Activated gamma-delta T cell treated with Interleukin-2 at 50 U/mL for 16 hours (primary cell): ENCODE measurements around the gene NELFCD.
A peak's percentile ranks its signal among the peaks of the same experiment; 100 is the strongest.
"Not testable (repeated sequence)": the region's sequence is repeated elsewhere in the genome, so short reads cannot be mapped to it uniquely, and the experiment has no call there.

Source experiments
- DNase-seq: peaks from one replicate; pipeline ENCODE4 v3.0.0-alpha.2; 2020

NELFCD gene

GRCh38 chr20:59027741-59028320, 46.8 kb downstream of the NELFCD start:
- DNase-seq: no peak

GRCh38 chr20:59028812-59029211, 47.8 kb downstream of the NELFCD start:
- no peak for DNase-seq

DNA sequence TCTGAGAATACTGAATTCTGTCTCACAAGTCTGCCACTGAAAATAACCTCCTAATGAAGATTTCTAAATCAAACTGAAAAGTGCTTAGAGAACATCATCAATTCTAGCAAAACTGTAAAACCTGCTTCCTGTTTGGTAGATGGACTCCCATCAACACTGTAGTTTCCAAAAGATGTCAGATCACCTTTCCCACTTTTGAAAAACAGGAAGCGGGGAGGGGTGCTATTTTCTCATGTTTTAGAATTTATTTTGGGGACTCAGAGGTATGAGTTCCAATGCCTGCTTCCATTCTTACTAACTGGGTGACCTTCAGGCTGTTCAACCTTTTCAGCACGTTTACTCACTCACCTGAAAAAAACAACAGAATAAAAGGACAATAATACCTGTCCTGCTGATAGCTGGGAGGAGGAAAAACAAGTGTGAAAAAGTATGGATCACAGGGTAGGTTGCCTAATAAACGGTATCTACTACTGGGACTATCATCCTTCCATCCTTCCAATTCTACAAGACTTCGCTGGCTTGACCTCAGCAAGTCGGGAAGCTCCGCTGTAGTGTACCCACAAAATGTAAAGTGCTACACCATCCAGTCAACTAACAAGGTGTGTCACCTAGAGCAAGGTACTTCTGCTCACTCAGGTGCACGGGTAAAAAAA, 50.0 kb downstream of the NELFCD start:
- peak; percentile 16 for DNase-seq

- DNase-seq: no peak
These were observed 50.5 kb downstream of the NELFCD start for GRCh38 chr20:59031564-59032022.

DNA sequence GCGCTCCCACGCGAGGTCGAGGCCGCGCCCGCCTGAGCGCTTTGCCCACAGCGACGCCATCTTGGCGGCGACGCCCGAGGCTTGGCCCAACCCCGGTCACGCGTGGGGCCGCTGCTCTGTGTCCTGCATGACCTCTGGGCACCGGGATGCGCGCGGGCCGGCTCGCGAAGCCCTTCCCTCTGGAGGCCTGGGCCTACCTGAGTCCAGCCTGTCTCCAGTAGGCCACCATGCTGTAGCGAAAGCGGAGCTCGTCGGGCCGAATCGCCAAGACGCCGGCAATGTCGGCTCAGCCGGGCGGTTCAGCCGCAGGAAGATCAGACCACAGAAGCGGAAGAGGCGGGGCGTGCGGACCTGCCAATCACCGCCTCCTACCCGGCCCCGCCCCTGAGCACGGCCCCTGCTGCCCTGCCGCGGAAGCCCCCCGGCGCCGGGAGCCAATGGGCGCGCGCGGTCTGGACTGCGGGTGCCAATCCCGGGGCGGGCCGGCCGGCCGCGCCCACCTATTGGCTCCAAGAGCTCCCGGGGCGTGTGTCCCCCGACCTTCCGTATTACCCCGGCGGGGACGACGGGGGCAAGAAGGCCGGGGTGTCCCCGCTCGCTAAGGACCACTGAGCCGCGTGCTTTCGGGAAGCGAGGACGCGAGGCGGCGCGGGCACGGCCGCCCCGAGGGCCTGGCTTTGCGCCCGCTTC, 51.1 kb downstream of the NELFCD start, which contains the start of gene ATP5F1E:
Gene ATP5F1E (minus strand): TSS at position 313 of the 690 bp plus-strand sequence. CDS start 84 bp downstream, at position 229.
- peak; percentile 96 for DNase-seq

- DNase-seq: no peak
These were observed 51.6 kb downstream of the NELFCD start for GRCh38 chr20:59032713-59033059.

DNA sequence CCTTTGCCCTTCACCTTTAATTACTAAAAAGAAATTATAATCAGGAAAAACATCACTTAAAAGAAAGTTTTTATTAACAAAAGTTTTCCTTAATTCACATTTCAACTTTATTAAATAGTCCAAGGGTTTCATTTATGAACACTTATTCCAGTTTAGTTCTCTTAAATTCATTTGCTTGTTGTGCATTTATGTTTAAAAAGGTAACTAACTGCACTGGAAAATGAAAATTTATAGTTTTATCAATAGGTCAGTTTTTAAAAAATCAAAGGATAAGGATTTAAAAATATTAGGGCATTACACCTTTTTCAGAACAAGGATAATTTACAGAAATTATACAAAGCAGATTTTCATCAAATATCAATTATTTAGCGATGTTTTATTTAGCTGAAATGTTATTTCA, 52.0 kb downstream of the NELFCD start:
- no peak for DNase-seq

- DNase-seq: no peak
These were observed 52.6 kb downstream of the NELFCD start for GRCh38 chr20:59033616-59034165.

DNA sequence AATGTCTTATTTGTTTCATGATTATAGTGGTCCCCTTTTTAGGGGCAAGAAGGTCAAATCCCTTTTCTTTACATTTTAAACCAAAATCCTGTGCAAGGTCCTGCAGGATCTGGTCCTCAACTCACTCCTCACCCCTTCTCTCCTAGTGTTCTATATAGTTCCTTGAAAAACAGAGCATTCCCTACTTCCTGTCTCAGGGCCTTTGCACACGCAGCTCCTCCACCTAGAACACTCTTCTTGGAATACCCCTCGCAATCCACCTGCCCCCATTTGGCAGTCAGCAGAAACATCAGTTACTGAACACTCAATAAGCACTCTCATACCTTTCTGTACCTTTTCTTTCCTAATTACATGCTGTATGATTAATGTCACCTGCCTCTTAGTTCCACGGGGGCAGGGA, 54.3 kb downstream of the NELFCD start:
- DNase-seq: no peak

DNA sequence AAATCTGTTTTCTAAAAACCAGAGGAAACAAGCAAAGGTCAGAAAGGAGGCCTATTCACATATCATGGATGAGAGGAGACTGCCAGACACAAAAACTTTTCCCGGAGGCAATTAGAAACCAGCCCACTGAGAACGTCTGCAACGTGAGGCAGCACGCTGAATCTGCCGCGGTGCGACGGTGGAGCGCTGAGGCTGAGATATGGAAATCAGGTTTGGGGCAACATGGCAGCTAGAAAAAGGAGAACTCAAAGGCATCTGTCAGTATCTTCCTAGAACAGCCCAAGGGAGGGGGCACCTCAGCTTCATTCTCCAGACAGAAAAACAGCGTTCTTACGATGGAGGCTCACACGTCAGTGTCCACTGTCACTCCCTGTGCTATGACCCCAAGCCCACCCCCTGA, 56.3 kb downstream of the NELFCD start:
- DNase-seq: no peak

GRCh38 chr20:59039233-59039632, 58.2 kb downstream of the NELFCD start:
- DNase-seq: no peak

DNA sequence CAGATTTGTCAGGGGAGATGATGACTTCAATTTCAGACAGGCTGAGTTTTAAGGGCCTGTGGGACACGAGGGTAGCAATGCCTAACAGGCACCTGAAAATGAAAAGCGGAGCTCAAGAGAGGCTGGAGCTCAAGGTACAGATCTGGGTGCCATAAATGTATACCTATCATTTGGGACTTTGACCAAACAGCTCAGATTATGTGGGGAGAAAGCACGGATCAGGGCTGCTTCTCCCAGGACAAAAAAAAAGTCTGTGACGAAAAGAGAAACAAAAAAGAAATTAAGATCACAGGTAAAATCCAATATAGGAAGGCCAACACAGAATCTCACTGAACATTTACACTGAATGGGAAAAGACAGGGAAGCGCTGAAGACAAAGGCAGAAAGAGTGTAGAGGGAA, 59.6 kb downstream of the NELFCD start:
- no peak for DNase-seq

DNA sequence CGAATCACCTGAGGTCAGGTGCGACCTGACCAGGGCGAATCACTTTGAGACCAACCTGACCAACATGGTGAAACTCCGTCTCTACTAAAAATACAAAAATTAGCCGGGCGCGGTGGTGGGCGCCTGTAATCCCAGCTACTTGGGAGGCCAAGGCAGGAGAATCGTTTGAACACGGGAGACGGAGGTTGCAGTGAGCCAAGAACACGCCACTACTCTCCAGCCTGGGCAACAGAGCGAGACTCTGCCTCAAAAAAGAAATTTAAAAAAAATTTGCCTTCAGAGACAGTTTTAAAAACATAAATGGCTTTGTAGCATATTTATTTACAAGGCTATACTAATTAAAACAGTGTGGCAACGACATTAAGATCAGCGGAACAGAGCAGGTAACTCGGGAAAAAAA, 60.4 kb downstream of the NELFCD start:
- DNase-seq: not testable (repeated sequence)

- peak; percentile 24 for DNase-seq
These were observed 61.2 kb downstream of the NELFCD start, which contains the start of gene PRELID3B for GRCh38 chr20:59042151-59042795. Gene PRELID3B (minus strand): TSS chr20:59042786. CDS start chr20:59042730, 56 bp downstream.

DNA sequence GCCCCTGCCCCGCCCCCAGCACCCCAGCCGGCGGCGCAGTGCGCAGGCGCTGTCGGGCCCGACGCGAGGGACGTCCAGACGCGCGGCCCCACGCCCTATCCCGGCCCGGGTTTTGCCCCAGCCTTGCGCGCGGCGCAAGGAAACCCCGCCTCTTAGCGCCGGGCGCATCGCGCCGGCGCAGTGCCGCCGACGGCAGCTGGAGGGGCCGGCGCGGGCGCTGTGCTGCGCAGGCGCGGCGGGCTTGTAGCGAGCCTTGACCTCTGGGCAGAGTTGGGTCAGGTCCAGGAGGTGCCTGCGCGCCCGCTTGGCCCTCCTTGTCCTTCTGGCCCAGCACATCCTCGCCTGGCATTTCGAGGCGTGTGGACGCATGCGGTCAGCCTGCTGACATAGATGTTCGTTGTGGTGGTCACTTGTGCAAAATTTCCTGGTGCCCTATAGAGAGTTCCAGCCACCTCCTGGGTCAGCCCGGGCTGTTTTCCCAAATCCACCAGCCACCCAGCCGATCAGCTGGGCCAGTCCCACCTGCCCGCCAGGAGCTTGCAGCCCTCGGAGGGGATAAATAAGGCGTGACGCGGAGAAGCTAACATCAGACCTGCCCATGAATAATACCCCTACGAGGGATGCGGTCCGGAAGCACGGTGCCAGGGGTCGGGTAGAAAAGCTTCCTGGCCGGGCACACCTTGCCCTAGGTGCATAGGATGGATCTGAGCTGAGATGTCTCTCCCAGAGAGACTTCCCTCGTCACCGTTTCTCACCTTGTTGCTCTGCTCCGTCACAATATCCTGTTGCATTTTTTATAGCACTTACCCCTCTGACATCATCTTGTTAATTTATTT, 62.0 kb downstream of the NELFCD start:
- peak; percentile 92 for DNase-seq

- DNase-seq: no peak
These were observed 62.6 kb downstream of the NELFCD start for GRCh38 chr20:59043698-59044097.

DNA sequence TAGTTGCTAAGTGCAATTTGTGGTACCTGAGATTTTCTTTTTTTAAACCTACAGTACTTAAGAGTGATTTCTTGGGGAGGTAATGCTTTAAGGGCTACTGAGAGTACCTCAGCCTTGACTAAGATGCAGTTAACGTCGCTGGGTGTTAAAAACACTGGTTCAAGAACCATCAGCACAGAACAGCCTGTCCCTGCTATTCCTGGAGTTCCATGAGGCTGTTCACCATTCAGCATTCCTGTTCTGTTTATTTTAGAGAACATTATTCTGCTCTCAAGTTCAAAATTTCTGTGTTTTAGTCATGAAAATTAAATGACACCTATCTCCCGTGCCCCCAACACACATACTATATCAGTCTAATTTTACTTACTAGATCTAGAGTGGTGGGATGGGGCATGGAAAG, 63.2 kb downstream of the NELFCD start:
- no peak for DNase-seq
